ENCODE results near the gene GNG4.

The GNG4 gene

GRCh38 chr1:235583511-235584001, 66.0 kb downstream of the GNG4 start:
- ATAC-seq: peak; percentile 44; the same call in 2 of the 3 replicates
- no peak for TF ChIP-seq BACH2 (CRISPR knock-in tag; IDR thresholded peaks at IDR 0.05; ENCODE audit: borderline replicate concordance)
- no peak for TF ChIP-seq RARB (CRISPR knock-in tag; IDR thresholded peaks at IDR 0.05)
- TF ChIP-seq, protein P1, sequence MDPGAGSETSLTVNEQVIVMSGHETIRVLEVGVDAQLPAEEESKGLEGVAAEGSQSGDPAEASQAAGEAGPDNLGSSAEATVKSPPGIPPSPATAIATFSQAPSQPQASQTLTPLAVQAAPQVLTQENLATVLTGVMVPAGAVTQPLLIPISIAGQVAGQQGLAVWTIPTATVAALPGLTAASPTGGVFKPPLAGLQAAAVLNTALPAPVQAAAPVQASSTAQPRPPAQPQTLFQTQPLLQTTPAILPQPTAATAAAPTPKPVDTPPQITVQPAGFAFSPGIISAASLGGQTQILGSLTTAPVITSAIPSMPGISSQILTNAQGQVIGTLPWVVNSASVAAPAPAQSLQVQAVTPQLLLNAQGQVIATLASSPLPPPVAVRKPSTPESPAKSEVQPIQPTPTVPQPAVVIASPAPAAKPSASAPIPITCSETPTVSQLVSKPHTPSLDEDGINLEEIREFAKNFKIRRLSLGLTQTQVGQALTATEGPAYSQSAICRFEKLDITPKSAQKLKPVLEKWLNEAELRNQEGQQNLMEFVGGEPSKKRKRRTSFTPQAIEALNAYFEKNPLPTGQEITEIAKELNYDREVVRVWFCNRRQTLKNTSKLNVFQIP (CRISPR knock-in tag; IDR thresholded peaks at IDR 0.05; ENCODE audit: borderline replicate concordance, low read depth): no peak
- no peak for TF ChIP-seq PPARA (CRISPR knock-in tag; IDR thresholded peaks at IDR 0.05; ENCODE audit: borderline replicate concordance)
- no peak for TF ChIP-seq CSRNP3 (CRISPR knock-in tag; IDR thresholded peaks at IDR 0.05)
- no peak for TF ChIP-seq ZFP3 (CRISPR knock-in tag; IDR thresholded peaks at IDR 0.05)
- TF ChIP-seq ZNF565 (CRISPR knock-in tag; conservative IDR thresholded peaks at IDR 0.05; ENCODE audit: low read depth): no peak
- no peak for TF ChIP-seq TCF4 (CRISPR knock-in tag; IDR thresholded peaks at IDR 0.05; ENCODE audit: borderline replicate concordance)
- TF ChIP-seq ESRRG (CRISPR knock-in tag; IDR thresholded peaks at IDR 0.05): no peak
- TF ChIP-seq ZNF70 (CRISPR knock-in tag; IDR thresholded peaks at IDR 0.05): no peak
- TF ChIP-seq TOX (CRISPR knock-in tag; IDR thresholded peaks at IDR 0.05; ENCODE audit: borderline replicate concordance): no peak
- no peak for TF ChIP-seq OSR1 (CRISPR knock-in tag; IDR thresholded peaks at IDR 0.05)
- no peak for TF ChIP-seq ZFP30 (CRISPR knock-in tag; IDR thresholded peaks at IDR 0.05)
- no peak for TF ChIP-seq SNAI2 (CRISPR knock-in tag; IDR thresholded peaks at IDR 0.05)
- TF ChIP-seq ZC3H10 (CRISPR knock-in tag; IDR thresholded peaks at IDR 0.05): no peak
- TF ChIP-seq ARNTL (CRISPR knock-in tag; IDR thresholded peaks at IDR 0.05; ENCODE audit: borderline replicate concordance, low read depth): no peak
- TF ChIP-seq, protein P2, sequence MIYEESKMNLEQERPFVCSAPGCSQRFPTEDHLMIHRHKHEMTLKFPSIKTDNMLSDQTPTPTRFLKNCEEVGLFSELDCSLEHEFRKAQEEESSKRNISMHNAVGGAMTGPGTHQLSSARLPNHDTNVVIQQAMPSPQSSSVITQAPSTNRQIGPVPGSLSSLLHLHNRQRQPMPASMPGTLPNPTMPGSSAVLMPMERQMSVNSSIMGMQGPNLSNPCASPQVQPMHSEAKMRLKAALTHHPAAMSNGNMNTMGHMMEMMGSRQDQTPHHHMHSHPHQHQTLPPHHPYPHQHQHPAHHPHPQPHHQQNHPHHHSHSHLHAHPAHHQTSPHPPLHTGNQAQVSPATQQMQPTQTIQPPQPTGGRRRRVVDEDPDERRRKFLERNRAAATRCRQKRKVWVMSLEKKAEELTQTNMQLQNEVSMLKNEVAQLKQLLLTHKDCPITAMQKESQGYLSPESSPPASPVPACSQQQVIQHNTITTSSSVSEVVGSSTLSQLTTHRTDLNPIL (CRISPR knock-in tag; IDR thresholded peaks at IDR 0.05; ENCODE audit: low read depth): no peak
- TF ChIP-seq CSDC2 (CRISPR knock-in tag; IDR thresholded peaks at IDR 0.05): no peak
- no peak for TF ChIP-seq ISL1 (CRISPR knock-in tag; IDR thresholded peaks at IDR 0.05)
- no peak for TF ChIP-seq GLIS3 (CRISPR knock-in tag; IDR thresholded peaks at IDR 0.05)

DNA sequence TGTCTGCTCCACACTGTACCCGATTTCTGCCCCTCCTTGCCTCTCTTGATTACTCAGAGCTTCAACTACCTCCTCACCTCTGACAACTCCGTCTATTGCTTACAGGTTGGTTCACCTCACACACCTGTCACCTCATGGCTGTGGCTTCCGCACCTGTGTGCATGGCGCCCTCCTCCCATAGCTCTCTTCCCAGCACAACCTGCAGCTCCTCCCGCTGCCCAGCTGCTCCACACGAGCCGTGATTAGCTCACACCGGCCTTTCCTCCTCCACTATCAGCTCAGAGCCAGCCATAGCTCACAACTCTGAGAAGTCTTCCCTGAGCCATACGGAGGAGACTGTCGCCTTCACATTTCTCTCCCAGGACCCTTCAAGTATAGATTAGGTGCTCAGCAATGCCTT, 67.5 kb downstream of the GNG4 start:
- no peak for ATAC-seq
- TF ChIP-seq ZFP3 (CRISPR knock-in tag; IDR thresholded peaks at IDR 0.05) (no peak), GLIS3 (CRISPR knock-in tag; IDR thresholded peaks at IDR 0.05) (no peak), ZNF70 (CRISPR knock-in tag; IDR thresholded peaks at IDR 0.05) (no peak), ZC3H10 (CRISPR knock-in tag; IDR thresholded peaks at IDR 0.05) (no peak), TOX (CRISPR knock-in tag; IDR thresholded peaks at IDR 0.05; ENCODE audit: borderline replicate concordance) (no peak), BACH2 (CRISPR knock-in tag; IDR thresholded peaks at IDR 0.05; ENCODE audit: borderline replicate concordance) (no peak), TCF4 (CRISPR knock-in tag; IDR thresholded peaks at IDR 0.05; ENCODE audit: borderline replicate concordance) (no peak), ZFP30 (CRISPR knock-in tag; IDR thresholded peaks at IDR 0.05) (no peak), CSRNP3 (CRISPR knock-in tag; IDR thresholded peaks at IDR 0.05) (no peak), OSR1 (CRISPR knock-in tag; IDR thresholded peaks at IDR 0.05) (no peak), ESRRG (CRISPR knock-in tag; IDR thresholded peaks at IDR 0.05) (no peak), PATZ1 (CRISPR knock-in tag; IDR thresholded peaks at IDR 0.05; ENCODE audit: borderline replicate concordance) (no peak), PPARA (CRISPR knock-in tag; IDR thresholded peaks at IDR 0.05; ENCODE audit: borderline replicate concordance) (no peak), RARB (CRISPR knock-in tag; IDR thresholded peaks at IDR 0.05) (no peak), ARNTL (CRISPR knock-in tag; IDR thresholded peaks at IDR 0.05; ENCODE audit: borderline replicate concordance, low read depth) (no peak), ZNF565 (CRISPR knock-in tag; conservative IDR thresholded peaks at IDR 0.05; ENCODE audit: low read depth) (no peak)
- TF ChIP-seq, protein P2 (CRISPR knock-in tag; IDR thresholded peaks at IDR 0.05; ENCODE audit: low read depth): no peak
- TF ChIP-seq, protein P1 (CRISPR knock-in tag; IDR thresholded peaks at IDR 0.05; ENCODE audit: borderline replicate concordance, low read depth): no peak
